Type B pancreatic cell (in vitro differentiated cells): ENCODE data around the gene DNAH12. TPM values are rescaled to one million over a fixed set of nuclear protein-coding genes. Genes with fewer than 3 reads are reported as not detected.

Source experiments
- DNase-seq: peaks from one replicate; pipeline ENCODE4 v3.0.0; 2021; ENCODE audit warnings: mixed read lengths; ENCODE audit not compliant: unreplicated experiment; ENCODE audit errors: extremely low spot score
- H3K27ac Mint-ChIP-seq: 2 replicates; pipeline ENCODE4 v1.8.0; 2021; ENCODE audit warnings: mild to moderate bottlenecking, mixed read lengths
- H3K27me3 Mint-ChIP-seq: 2 replicates; pipeline ENCODE4 v1.8.0; 2021; ENCODE audit warnings: mixed read lengths
- H3K36me3 Mint-ChIP-seq: 2 replicates; pipeline ENCODE4 v1.8.0; 2021; ENCODE audit warnings: mixed read lengths
- H3K4me1 Mint-ChIP-seq: one replicate; pipeline ENCODE4 v1.8.0; 2021; ENCODE audit warnings: mixed read lengths; ENCODE audit not compliant: unreplicated experiment
- H3K4me3 Mint-ChIP-seq: 2 replicates; pipeline ENCODE4 v1.8.0; 2021; ENCODE audit warnings: mild to moderate bottlenecking, mixed read lengths
- H3K9me3 Mint-ChIP-seq: 2 replicates; pipeline ENCODE4 v1.8.0; 2021; ENCODE audit warnings: mixed read lengths
- CTCF ChIP-seq: fragments of 200-600 bp; sonication (generic); conservative IDR thresholded peaks from 2 replicates; pipeline ENCODE4 v1.5.0; 2021; ENCODE audit warnings: antibody characterized with exemption, mild to moderate bottlenecking
- total RNA-seq: library from RNA; stranded (reverse); gene quantifications from 2 replicates; pipeline ENCODE4 v1.2.1, GENCODE V29; 2021; ENCODE audit warnings: low replicate concordance

Gene DNAH12
- total RNA-seq, 1 donor from 2014 or later, result 0.87 TPM

DNA sequence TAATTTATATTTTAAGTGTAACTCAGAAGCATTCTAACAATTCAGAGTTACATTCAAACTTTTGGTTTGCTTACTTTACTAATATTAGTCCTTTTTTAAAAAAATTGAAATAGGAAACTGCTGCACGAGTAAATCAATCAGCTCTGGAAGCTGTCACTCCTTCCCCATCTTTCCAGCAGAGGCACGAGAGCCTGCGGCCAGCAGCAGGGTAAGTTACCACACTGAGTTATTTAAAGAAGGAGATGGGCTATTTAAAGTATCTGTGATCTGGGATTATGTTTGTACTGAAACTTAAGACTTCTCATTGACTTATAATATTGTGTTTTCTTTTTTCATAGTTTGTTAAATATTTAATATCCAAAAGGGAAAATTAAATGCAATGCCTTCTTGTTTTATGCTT is 287.3 kb downstream of the DNAH12 start:
- H3K27ac Mint-ChIP-seq, result no peak overlapping the region
- no peaks in the 10 kb centered on the region for H3K27me3 Mint-ChIP-seq
- no peak for DNase-seq
- no peaks in the 10 kb centered on the region for H3K9me3 Mint-ChIP-seq
- no peaks in the 10 kb centered on the region for H3K4me1 Mint-ChIP-seq
- TF ChIP-seq CTCF, result no peak
- peaks cover 32% of the 10 kb centered on the region for H3K36me3 Mint-ChIP-seq
- no peak overlapping the region for H3K4me3 Mint-ChIP-seq

DNA sequence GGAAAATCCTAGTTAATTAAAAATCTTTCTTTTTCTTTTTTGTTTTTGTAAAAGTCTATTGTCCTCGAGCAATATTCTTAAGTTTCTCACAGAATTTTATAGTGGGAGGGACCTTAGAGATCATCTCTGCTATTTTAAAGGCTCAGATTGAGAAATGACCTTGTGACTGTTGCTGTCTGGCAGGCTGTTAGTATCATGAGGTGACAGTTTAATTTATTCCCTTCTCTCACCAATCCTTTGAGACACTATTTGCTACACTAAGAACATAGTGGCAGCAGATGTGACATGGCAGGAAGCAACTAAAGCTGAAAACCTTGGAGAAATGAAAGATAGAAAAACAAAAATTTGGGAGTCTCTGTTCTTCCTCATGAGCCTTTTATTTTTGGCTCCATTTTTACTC is 291.7 kb downstream of the DNAH12 start:
- H3K4me1 Mint-ChIP-seq, result no peaks in the 10 kb centered on the region
- no peaks in the 10 kb centered on the region for H3K9me3 Mint-ChIP-seq
- H3K27me3 Mint-ChIP-seq, result no peaks in the 10 kb centered on the region
- H3K36me3 Mint-ChIP-seq, result peaks cover 18% of the 10 kb centered on the region
- H3K27ac Mint-ChIP-seq, result no peak overlapping the region
- H3K4me3 Mint-ChIP-seq, result no peak overlapping the region
- no peak for DNase-seq
- no peak for TF ChIP-seq CTCF

- Mint-ChIP-seq H3K27ac (no peak overlapping the region), H3K4me1 (no peaks in the 10 kb centered on the region), H3K9me3 (no peaks in the 10 kb centered on the region), H3K4me3 (no peak overlapping the region), H3K36me3 (peaks cover 33% of the 10 kb centered on the region), H3K27me3 (no peaks in the 10 kb centered on the region)
- DNase-seq, result no peak
- no peak for TF ChIP-seq CTCF
Measured at GRCh38 chr3:57244946-57245345, 299.2 kb downstream of the DNAH12 start.

Other genes starting within 250 kb of the DNAH12 start
- gene PDE12, start 11.9 kb upstream of the DNAH12 start, total RNA-seq, result 20.4 and 23.7 TPM in 2 replicates
- 132 and 188 TPM in 2 replicates for gene ARF4, start 53.0 kb upstream of the DNAH12 start, total RNA-seq
- gene DENND6A, start 148.7 kb upstream of the DNAH12 start, total RNA-seq, result 29.6 and 31.2 TPM in 2 replicates
- gene SLMAP, start 212.0 kb upstream of the DNAH12 start, total RNA-seq, result 55.1 and 71.0 TPM in 2 replicates